Lung (tissue), 12 donors: ENCODE measurements around the gene SCD. TPM values are rescaled to one million over a fixed set of nuclear protein-coding genes. Genes with fewer than 3 reads are reported as not detected.

Experiments
- ATAC-seq: fragments of 200-7000 bp; cut with Tn5 transposase; one replicate; pipeline ENCODE4 v1.9.1; 2020; ENCODE audit warnings: moderate number of reproducible peaks; ENCODE audit not compliant: insufficient read depth, low FRiP score
- DNase-seq, 3 donors: peaks; one replicate each; pipeline ENCODE4 v3.0.0-alpha.2; 2013 to 2017
- H3K27ac ChIP-seq, 2 donors: one replicate each; pipeline ENCODE4 v1.5.1; 2013; ENCODE audit warnings: mild to moderate bottlenecking in 2 of 2, moderate library complexity in 2 of 2, control low read depth in 1 of 2, inconsistent platforms in 1 of 2, low read depth in 1 of 2, low read length in 1 of 2
- H3K27me3 ChIP-seq, 3 donors: one replicate each; pipeline ENCODE4 v1.5.1; 2013; ENCODE audit warnings: low read length in 2 of 3; ENCODE audit not compliant: control insufficient read depth in 3 of 3, insufficient read depth in 3 of 3
- H3K36me3 ChIP-seq, 4 donors: one replicate each; pipeline ENCODE4 v1.5.1; 2013; ENCODE audit warnings: low read length in 4 of 4, mild to moderate bottlenecking in 1 of 4, moderate library complexity in 1 of 4; ENCODE audit not compliant: control insufficient read depth in 4 of 4, insufficient read depth in 4 of 4
- H3K4me1 ChIP-seq, 5 donors: one replicate each; pipeline ENCODE4 v1.5.1; 2013; ENCODE audit warnings: low read length in 5 of 5, mild to moderate bottlenecking in 2 of 5, moderate library complexity in 1 of 5; ENCODE audit not compliant: control insufficient read depth in 5 of 5, insufficient read depth in 5 of 5
- H3K4me3 ChIP-seq: one replicate; pipeline ENCODE4 v1.5.1; 2013; ENCODE audit warnings: mild to moderate bottlenecking, control low read depth, moderate library complexity
- H3K9ac ChIP-seq, 2 donors: one replicate each; pipeline ENCODE4 v1.5.1; 2013; ENCODE audit warnings: low read length in 2 of 2, control low read depth in 1 of 2; ENCODE audit not compliant: insufficient read depth in 1 of 2
- H3K9me3 ChIP-seq, 4 donors: one replicate each; pipeline ENCODE4 v1.5.1; 2013; ENCODE audit warnings: low read length in 3 of 4, mild to moderate bottlenecking in 1 of 4, moderate library complexity in 1 of 4; ENCODE audit not compliant: control insufficient read depth in 4 of 4, insufficient read depth in 3 of 4
- WGBS, 2 donors: extraction: QIAGEN DNeasy Blood & Tissue Kit; methylation state at CpG; one replicate each; pipeline ENCODE4 v1.1.7; 2013; 5-methylcytosine and 5-hydroxymethylcytosine counted together
- polyA plus RNA-seq, 2 donors: library from polyadenylated mRNA; stranded (reverse); fragments of 200-250 nt; gene quantifications; one replicate each; pipeline ENCODE4 v1.2.1, GENCODE V29; 2013
- total RNA-seq, 2 donors: library from RNA; depleted of rRNA in 1 of 2; stranded (reverse); fragments of >200 nt in 1 of 2; gene quantifications; one replicate each; pipeline ENCODE4 v1.2.1, GENCODE V29; 2014 to 2021
- TF ChIP-seq, protein P1 (sequence below): IDR thresholded peaks from 2 replicates; pipeline ENCODE4 v1.5.1; 2012; ENCODE audit warnings: mild to moderate bottlenecking; ENCODE audit errors: control extremely low read depth, extremely low read depth
- donor health status: control.
- donor health status: control.
- donor health status: Bipolar disorder and iron deficiency.
- donor health status: healthy.
- donor health status: DM: yes; HTN: yes; CAD: no.

SCD gene
- total and polyA plus RNA-seq, 4 donors: 136 to 383 (median 239) TPM

DNA sequence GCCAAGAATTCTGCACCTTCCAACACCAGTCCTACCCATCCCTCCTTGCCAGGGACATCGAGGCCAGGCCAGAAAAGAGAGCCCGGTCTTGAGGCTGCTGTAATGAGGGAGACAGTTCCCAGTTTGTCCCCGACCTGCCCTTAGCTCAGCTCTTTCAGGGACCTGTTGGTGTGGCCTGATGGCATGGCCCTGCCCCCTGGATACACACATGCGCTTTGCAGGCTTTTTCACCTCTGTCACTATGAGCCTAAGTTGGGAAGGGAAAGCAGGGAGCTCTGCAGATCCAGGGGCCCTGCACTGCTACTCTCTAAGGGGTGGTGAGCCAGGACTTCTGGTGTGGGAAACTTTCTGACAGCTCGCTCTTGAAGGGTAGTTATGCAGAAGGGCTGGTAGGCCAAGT lies 2.1 kb downstream of the SCD start:
- WGBS, 2 donors: 63 to 74% methylated on average over 5 of the region's 5 CpGs
- H3K9me3 ChIP-seq: no peaks in the 10 kb centered on the region
- H3K27me3 ChIP-seq: peaks cover 0 to 22% (median 21%) of the 10 kb centered on the region in 3 donors
- ATAC-seq: no peak
- H3K4me1 ChIP-seq: peaks cover 0 to 14% (median 0%) of the 10 kb centered on the region in 5 donors
- H3K36me3 ChIP-seq: peaks cover 0 to 8% (median 4%) of the 10 kb centered on the region in 4 donors
- H3K9ac ChIP-seq: no peak overlapping the region
- peak overlapping the region in 1 of 2 donors; percentile 18 for H3K27ac ChIP-seq
- H3K4me3 ChIP-seq: peak overlapping the region; percentile 61
- no peak for DNase-seq
- TF ChIP-seq, protein P1, sequence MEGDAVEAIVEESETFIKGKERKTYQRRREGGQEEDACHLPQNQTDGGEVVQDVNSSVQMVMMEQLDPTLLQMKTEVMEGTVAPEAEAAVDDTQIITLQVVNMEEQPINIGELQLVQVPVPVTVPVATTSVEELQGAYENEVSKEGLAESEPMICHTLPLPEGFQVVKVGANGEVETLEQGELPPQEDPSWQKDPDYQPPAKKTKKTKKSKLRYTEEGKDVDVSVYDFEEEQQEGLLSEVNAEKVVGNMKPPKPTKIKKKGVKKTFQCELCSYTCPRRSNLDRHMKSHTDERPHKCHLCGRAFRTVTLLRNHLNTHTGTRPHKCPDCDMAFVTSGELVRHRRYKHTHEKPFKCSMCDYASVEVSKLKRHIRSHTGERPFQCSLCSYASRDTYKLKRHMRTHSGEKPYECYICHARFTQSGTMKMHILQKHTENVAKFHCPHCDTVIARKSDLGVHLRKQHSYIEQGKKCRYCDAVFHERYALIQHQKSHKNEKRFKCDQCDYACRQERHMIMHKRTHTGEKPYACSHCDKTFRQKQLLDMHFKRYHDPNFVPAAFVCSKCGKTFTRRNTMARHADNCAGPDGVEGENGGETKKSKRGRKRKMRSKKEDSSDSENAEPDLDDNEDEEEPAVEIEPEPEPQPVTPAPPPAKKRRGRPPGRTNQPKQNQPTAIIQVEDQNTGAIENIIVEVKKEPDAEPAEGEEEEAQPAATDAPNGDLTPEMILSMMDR: no peak

GRCh38 chr10:100349672-100350071 lies 2.6 kb downstream of the SCD start:
- TF ChIP-seq, protein P1: no peak
- 77 to 98% methylated on average over 3 of the region's 3 CpGs for WGBS, 2 donors
- Histone ChIP-seq H3K9ac (no peak overlapping the region), H3K9me3 (no peaks in the 10 kb centered on the region), H3K27me3 (peaks cover 0 to 22% (median 21%) of the 10 kb centered on the region in 3 donors), H3K4me3 (peak overlapping the region; percentile 61), H3K27ac (no peak overlapping the region), H3K36me3 (peaks cover 0 to 8% (median 4%) of the 10 kb centered on the region in 4 donors), H3K4me1 (peaks cover 0 to 16% (median 0%) of the 10 kb centered on the region in 5 donors)
- ATAC-seq: no peak
- DNase-seq: no peak

DNA sequence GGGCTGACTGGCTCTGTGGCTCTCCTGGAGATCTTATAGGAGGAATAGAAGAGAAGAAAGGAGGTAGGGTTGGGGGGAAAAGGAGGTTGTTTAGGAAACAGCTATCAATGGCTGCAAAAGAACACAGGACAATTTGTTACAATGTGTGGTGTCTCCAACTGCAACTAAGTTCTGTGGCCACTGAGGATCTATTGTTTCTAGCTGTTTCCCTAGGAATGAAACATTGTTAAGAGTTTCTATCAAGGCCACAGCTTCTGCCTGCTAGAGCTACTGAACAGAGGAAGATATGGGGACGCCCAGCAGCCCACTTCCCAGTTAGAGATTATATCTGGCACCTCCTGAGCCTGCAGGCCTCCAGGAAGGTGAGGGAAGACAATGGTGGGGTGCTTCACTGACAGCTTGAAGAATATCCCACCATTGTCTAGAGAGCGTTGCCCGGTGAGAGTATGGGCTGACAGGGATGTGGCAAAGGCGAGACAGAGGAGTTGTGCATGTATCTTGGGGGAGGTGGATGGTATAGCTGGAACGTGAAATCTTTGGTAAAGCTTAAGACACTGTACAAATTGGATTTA lies 4.0 kb downstream of the SCD start:
- Histone ChIP-seq H3K27me3 (peaks cover 0 to 15% (median 9%) of the 10 kb centered on the region in 3 donors), H3K9ac (no peak overlapping the region), H3K36me3 (peaks cover 0 to 14% (median 5%) of the 10 kb centered on the region in 4 donors), H3K4me1 (peaks cover 0 to 16% (median 0%) of the 10 kb centered on the region in 5 donors), H3K4me3 (no peak overlapping the region), H3K9me3 (no peaks in the 10 kb centered on the region), H3K27ac (no peak overlapping the region)
- TF ChIP-seq, protein P1: no peak
- DNase-seq (no peak), ATAC-seq (no peak)
- 66 to 79% methylated on average over 5 of the region's 5 CpGs for WGBS, 2 donors
